ENCODE results near the gene FIZ1.

DNA sequence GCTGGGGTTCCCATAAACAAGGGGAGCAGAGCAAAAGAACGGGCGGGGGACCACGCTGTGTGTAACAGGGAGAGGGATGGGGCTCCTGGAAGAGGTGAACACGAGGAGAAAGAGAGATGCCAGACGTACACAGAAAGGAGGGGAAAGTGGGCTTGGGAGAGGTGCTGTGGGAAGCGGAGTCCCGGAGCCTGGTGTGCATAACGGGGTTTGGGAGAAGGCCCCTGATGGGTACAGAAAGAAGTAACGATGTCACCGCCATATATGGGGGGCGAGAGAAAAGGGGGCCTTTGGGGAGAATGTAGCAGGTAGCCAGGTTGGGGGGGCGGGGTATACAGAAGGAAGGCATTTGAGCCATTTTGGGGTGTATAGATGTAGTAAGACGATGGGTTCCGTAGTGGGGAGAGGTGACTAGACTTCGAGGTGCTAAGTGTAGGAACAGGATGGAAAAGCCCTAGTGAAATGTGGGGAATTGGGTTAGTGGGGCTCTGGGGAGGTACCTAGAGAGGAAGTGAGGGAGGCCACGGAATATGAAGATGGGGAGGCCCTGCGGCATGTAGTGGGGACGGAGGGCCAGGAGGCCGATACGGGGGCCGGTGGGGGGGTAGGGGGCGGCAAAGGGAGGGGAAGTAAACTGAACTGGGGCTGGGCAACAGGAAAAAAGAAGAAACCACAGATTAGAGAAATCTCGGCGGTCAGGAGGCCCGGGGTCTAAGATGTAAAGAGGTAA lies 42.3 kb upstream of the FIZ1 start:
- TF ChIP-seq EZH2 (IDR thresholded peaks at IDR 0.05), result no peak
- peak; percentile 45; the same call in 1 of the 2 replicates for TF ChIP-seq POLR2AphosphoS5 (IDR thresholded peaks at IDR 0.05; ENCODE audit: borderline replicate concordance, low read depth, low read length)
- no peak for TF ChIP-seq FOXP2 (optimal IDR thresholded peaks at IDR 0.05; ENCODE audit: control extremely low read depth, extremely low read length, insufficient read depth)

Data from SK-N-MC (cell line).